NCI-H2107 treated with DMSO at 0.1 percent for 48 hours (cell line): ENCODE data around the gene MON2.

ENCODE experiments used
- DNase-seq: peaks from one replicate; lab custom pipeline; 2025; ENCODE audit not compliant: unreplicated experiment; lab: John Stamatoyannopoulos, UW

Gene MON2

DNA sequence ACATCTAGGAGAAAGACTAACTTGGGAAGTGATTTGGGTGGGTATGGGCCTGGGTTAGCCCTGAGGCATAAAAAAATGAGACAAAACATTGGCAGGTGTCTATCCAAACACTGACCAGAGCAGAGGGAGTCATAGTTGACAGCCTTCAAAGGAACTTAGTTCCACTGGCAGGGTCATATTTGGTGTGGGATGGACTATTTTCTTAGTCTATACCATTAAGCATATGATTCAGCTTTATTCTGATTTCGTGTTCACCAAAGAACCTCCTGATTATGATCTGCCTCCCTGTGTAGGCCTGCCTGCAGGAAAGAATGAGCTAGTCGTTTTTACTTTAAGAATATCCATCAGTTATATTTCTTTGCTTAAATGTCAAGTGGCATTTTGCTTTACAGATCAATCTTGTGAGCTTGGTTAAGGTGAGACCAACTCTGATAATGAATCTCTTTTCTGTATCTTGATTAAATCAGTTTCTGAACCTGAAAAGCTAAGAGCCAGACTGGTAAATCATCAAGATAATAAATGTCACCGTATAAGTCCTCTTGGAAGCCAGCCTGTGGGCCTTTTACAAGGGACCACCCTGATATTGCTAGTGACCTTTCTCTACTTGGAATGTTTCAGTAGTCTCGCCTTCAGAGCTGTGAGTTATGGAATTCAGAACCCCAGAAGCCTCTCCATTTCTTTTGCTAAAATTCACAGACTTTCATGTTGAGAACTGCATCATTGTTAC lies 182.9 kb downstream of the MON2 start:
- no peak for DNase-seq
